Neural crest cell (in vitro differentiated cells): Measurements from ENCODE around the gene CCDC134. TPM values are rescaled to one million over a fixed set of nuclear protein-coding genes. Genes with fewer than 3 reads are reported as not detected.

Source experiments
- DNase-seq: peaks from one replicate; pipeline ENCODE4 v3.0.0; 2021; ENCODE audit warnings: low read depth, mixed read lengths, low spot score
- H3K27ac Mint-ChIP-seq: one replicate; pipeline ENCODE4 v1.8.0; 2021; ENCODE audit warnings: mild to moderate bottlenecking, mixed read lengths; ENCODE audit not compliant: unreplicated experiment
- H3K27me3 Mint-ChIP-seq: 2 replicates; pipeline ENCODE4 v1.8.0; 2021; ENCODE audit warnings: low read depth, mild to moderate bottlenecking, mixed read lengths
- H3K36me3 Mint-ChIP-seq: 2 replicates; pipeline ENCODE4 v1.8.0; 2021; ENCODE audit warnings: low read depth, mild to moderate bottlenecking, mixed read lengths
- H3K4me1 Mint-ChIP-seq: 2 replicates; pipeline ENCODE4 v1.8.0; 2021; ENCODE audit warnings: mixed read lengths
- H3K4me3 Mint-ChIP-seq: one replicate; pipeline ENCODE4 v1.8.0; 2021; ENCODE audit warnings: mild to moderate bottlenecking, mixed read lengths
- H3K9me3 Mint-ChIP-seq: 2 replicates; pipeline ENCODE4 v1.8.0; 2021; ENCODE audit warnings: mixed read lengths
- total RNA-seq: library from RNA; stranded (reverse); gene quantifications from 2 replicates; pipeline ENCODE4 v1.2.1, GENCODE V29; 2021
- TF ChIP-seq, protein P1 (sequence below): fragments of 200-600 bp; sonication (generic); conservative IDR thresholded peaks from 2 replicates; pipeline ENCODE4 v1.5.0; 2021; ENCODE audit warnings: antibody characterized with exemption, mild to moderate bottlenecking

CCDC134 gene
- total RNA-seq, 1 donor from 2014 or later = 23.0 TPM

DNA sequence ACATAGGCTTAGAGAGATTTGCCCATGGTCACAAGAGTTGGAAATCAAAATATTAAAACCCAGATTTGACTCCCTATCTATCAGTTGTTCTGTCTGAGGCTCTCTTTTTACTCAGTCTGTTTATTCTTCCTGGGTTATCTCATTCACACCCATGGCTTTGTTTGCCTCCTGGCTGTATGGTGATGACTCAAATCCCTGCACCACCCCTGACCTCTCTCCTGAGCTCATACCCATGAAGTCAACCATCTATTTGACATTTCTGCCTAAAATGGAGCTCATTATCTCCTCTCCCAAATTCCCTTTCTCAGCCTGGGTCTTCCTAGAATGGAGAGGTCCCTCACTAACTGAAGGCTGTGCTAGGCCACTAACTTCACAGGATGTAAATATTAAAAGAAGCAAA is 27.8 kb upstream of the CCDC134 start:
- no peaks in the 10 kb centered on the region for H3K4me1 Mint-ChIP-seq
- TF ChIP-seq, protein P1, sequence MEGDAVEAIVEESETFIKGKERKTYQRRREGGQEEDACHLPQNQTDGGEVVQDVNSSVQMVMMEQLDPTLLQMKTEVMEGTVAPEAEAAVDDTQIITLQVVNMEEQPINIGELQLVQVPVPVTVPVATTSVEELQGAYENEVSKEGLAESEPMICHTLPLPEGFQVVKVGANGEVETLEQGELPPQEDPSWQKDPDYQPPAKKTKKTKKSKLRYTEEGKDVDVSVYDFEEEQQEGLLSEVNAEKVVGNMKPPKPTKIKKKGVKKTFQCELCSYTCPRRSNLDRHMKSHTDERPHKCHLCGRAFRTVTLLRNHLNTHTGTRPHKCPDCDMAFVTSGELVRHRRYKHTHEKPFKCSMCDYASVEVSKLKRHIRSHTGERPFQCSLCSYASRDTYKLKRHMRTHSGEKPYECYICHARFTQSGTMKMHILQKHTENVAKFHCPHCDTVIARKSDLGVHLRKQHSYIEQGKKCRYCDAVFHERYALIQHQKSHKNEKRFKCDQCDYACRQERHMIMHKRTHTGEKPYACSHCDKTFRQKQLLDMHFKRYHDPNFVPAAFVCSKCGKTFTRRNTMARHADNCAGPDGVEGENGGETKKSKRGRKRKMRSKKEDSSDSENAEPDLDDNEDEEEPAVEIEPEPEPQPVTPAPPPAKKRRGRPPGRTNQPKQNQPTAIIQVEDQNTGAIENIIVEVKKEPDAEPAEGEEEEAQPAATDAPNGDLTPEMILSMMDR = no peak
- no peak overlapping the region for H3K4me3 Mint-ChIP-seq
- H3K9me3 Mint-ChIP-seq = no peaks in the 10 kb centered on the region
- H3K27me3 Mint-ChIP-seq = no peaks in the 10 kb centered on the region
- no peaks in the 10 kb centered on the region for H3K36me3 Mint-ChIP-seq
- no peak overlapping the region for H3K27ac Mint-ChIP-seq
- no peak for DNase-seq

DNA sequence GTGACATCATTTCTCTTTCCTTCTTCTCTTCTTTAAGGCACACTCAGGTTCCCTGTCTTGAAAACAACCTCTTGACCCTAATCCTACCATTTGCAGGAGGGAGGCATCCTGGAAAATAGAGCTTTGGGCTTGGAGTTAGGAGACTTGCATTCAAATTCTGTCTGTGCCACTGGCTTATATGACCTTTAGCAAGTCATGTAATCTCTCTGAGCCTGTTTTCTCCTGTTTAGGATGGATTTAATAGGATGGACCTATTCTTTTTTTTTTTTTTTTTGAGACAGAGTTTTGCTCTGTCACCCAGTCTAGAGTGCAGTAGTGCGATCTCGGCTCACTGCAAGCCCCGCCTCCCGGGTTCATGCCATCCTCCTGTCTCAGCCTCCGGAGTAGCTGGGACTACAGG is 25.1 kb upstream of the CCDC134 start:
- TF ChIP-seq, protein P1 = no peak
- no peak for DNase-seq
- no peaks in the 10 kb centered on the region for H3K9me3 Mint-ChIP-seq
- no peaks in the 10 kb centered on the region for H3K36me3 Mint-ChIP-seq
- no peaks in the 10 kb centered on the region for H3K4me1 Mint-ChIP-seq
- H3K4me3 Mint-ChIP-seq = no peak overlapping the region
- no peak overlapping the region for H3K27ac Mint-ChIP-seq
- H3K27me3 Mint-ChIP-seq = no peaks in the 10 kb centered on the region

DNA sequence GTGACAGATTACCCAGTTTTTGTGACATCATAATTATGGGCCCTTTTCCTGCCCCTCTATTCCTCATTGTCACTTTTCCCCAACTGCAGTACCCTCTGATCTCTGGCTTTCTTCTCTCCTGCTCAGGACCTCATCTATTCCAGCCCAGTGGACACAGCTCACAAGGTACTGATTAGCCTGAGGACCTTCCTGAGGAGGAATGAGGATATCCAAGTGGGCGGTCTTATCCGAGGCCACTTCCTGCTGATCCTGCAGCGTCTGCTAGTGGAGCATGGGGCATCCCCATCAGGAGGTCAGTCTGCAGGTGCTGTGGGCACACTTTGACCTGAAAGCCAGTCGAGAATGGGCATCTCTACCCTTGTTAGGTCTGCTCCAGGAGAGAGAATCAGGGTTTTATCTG is 24.5 kb upstream of the CCDC134 start:
- Mint-ChIP-seq H3K36me3 (no peaks in the 10 kb centered on the region), H3K27me3 (no peaks in the 10 kb centered on the region), H3K9me3 (no peaks in the 10 kb centered on the region), H3K4me1 (no peaks in the 10 kb centered on the region), H3K27ac (no peak overlapping the region), H3K4me3 (no peak overlapping the region)
- TF ChIP-seq, protein P1 = no peak
- DNase-seq = no peak

DNA sequence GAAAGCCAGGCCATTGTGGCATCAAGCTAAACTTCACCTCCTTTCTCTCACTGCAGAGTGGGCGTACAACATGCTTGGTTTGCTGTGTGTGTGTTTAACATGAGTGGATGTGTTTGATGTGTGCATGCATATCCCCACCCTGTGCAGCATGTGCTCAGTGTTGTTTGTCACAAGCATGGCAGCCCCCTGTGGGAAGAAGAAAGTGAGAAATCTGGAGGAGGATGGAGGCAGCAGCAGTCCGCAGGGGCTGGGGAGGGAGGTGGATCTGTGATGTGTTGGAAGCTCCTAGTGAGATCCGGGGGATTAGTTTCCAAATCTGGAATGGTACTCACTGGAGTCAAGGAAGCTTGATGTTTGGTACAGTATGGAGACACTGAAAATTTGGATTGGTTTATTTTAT is 24.1 kb upstream of the CCDC134 start:
- DNase-seq = no peak
- Mint-ChIP-seq H3K4me1 (no peaks in the 10 kb centered on the region), H3K27me3 (no peaks in the 10 kb centered on the region), H3K4me3 (no peak overlapping the region), H3K36me3 (no peaks in the 10 kb centered on the region), H3K27ac (no peak overlapping the region), H3K9me3 (no peaks in the 10 kb centered on the region)
- TF ChIP-seq, protein P1 = no peak

DNA sequence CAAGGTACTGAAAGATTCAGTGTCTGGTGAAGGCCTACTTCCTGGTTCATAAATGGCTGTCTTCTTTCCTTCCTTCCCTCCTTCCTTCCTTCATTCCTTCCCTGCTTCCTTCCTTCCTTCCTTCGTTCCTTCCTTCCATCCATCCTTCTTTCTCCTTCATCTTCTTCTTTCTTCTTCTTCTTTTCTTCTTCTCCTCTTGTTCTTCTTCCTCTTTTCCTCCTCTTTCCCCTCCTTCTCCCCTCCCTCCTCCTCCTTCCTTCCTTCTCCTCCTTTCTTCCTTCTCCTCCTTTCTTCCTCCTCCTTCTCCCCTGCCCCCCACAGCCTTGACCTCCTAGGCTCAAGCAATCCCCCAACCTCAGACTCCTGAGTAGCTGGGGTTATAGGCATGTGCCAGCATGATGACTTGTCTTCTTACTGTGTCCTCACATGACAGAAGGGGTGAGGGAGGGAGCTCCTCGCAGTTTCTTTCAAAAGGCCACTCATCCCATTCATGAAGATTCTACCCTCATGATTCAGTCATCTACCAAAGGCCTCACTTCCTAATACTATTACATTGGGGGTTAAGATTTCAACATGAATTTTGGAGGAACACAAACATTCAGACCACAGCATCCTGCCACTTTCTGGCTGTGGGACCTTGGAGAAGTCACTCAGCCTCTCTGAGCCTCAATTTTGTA is 22.6 kb upstream of the CCDC134 start:
- no peak for DNase-seq
- Mint-ChIP-seq H3K4me3 (no peak overlapping the region), H3K36me3 (no peaks in the 10 kb centered on the region), H3K9me3 (no peaks in the 10 kb centered on the region), H3K27ac (no peak overlapping the region), H3K4me1 (no peaks in the 10 kb centered on the region), H3K27me3 (no peaks in the 10 kb centered on the region)
- TF ChIP-seq, protein P1 = no peak
